Stimulated activated effector memory CD8-positive, alpha-beta T cell treated with anti-CD3 and anti-CD28 coated beads, Interleukin-12 subunit alpha, Interleukin-12 subunit beta, amount 100 ng/mL, for 72 hours (primary cell): ENCODE measurements around the gene ATAT1.

Source experiments
- ATAC-seq: fragments of 150-1000 bp; cut with Tn5 transposase; 2 replicates; pipeline ENCODE4 v1.10.0; 2021
- DNase-seq, 2 donors: peaks; one replicate each; pipeline ENCODE4 v3.0.0; 2021 to 2022; ENCODE audit warnings: low spot score in 2 of 2
- H3K27ac Mint-ChIP-seq: one replicate; pipeline ENCODE4 v1.8.0; 2022; ENCODE audit warnings: mild to moderate bottlenecking, mixed read lengths
- H3K36me3 Mint-ChIP-seq: one replicate; pipeline ENCODE4 v1.8.0; 2022; ENCODE audit warnings: mild to moderate bottlenecking, mixed read lengths
- H3K4me1 Mint-ChIP-seq: one replicate; pipeline ENCODE4 v1.8.0; 2022; ENCODE audit warnings: mixed read lengths
- H3K4me3 Mint-ChIP-seq: one replicate; pipeline ENCODE4 v1.8.0; 2022; ENCODE audit warnings: mild to moderate bottlenecking, mixed read lengths
- H3K9me3 Mint-ChIP-seq: one replicate; pipeline ENCODE4 v1.8.0; 2022; ENCODE audit warnings: mixed read lengths

Gene ATAT1

GRCh38 chr6:30683980-30684338 is 57.3 kb downstream of the ATAT1 start:
- H3K4me1 Mint-ChIP-seq: peaks cover 58% of the 10 kb centered on the region
- no peak for DNase-seq
- peak overlapping the region; percentile 98 for H3K27ac Mint-ChIP-seq
- H3K36me3 Mint-ChIP-seq: peaks cover 87% of the 10 kb centered on the region
- H3K4me3 Mint-ChIP-seq: peak overlapping the region; percentile 92
- no peaks in the 10 kb centered on the region for H3K9me3 Mint-ChIP-seq
- no peak for ATAC-seq

GRCh38 chr6:30684386-30685156 is 57.9 kb downstream of the ATAT1 start:
- H3K36me3 Mint-ChIP-seq: peaks cover 81% of the 10 kb centered on the region

GRCh38 chr6:30685157-30686008 is 58.7 kb downstream of the ATAT1 start:
- H3K36me3 Mint-ChIP-seq: peaks cover 73% of the 10 kb centered on the region
- no peaks in the 10 kb centered on the region for H3K9me3 Mint-ChIP-seq
- ATAC-seq (no peak), DNase-seq (no peak)
- H3K4me1 Mint-ChIP-seq: peaks cover 58% of the 10 kb centered on the region
- H3K27ac Mint-ChIP-seq: peak overlapping the region; percentile 98
- peak overlapping the region; percentile 92 for H3K4me3 Mint-ChIP-seq

More at GRCh38 chr6:30684386-30685156, 57.9 kb downstream of the ATAT1 start:
- no peak for ATAC-seq
- Mint-ChIP-seq H3K27ac (peak overlapping the region; percentile 98), H3K4me3 (peak overlapping the region; percentile 92), H3K4me1 (peaks cover 58% of the 10 kb centered on the region), H3K9me3 (no peaks in the 10 kb centered on the region)
- DNase-seq: peak in 1 of 2 donors; percentile 71

GRCh38 chr6:30686009-30686907 is 59.6 kb downstream of the ATAT1 start, which contains the start of gene PPP1R18:
Gene PPP1R18 (minus strand): TSS chr6:30686645. CDS start chr6:30686018, 627 bp downstream.
- H3K27ac Mint-ChIP-seq: peak within 1 kb of the TSS; percentile 98
- peak; percentile 59 for ATAC-seq
- H3K4me1 Mint-ChIP-seq: peaks cover 58% of the 10 kb centered on the region
- peaks cover 64% of the 10 kb centered on the region for H3K36me3 Mint-ChIP-seq
- no peaks in the 10 kb centered on the region for H3K9me3 Mint-ChIP-seq
- H3K4me3 Mint-ChIP-seq: peak within 1 kb of the TSS; percentile 92
- DNase-seq: peak; percentile 58 to 88

GRCh38 chr6:30686908-30687658 is 60.4 kb downstream of the ATAT1 start:
- DNase-seq: peak; percentile 66 to 92
- peak; percentile 55 for ATAC-seq
- Mint-ChIP-seq H3K4me1 (peaks cover 53% of the 10 kb centered on the region), H3K36me3 (peaks cover 56% of the 10 kb centered on the region), H3K27ac (peak overlapping the region; percentile 98), H3K9me3 (no peaks in the 10 kb centered on the region), H3K4me3 (peak overlapping the region; percentile 92)

- peak overlapping the region; percentile 98 for H3K27ac Mint-ChIP-seq
Observed at GRCh38 chr6:30687659-30688431, 61.2 kb downstream of the ATAT1 start.

GRCh38 chr6:30688569-30688968 is 61.9 kb downstream of the ATAT1 start:
- peaks cover 43% of the 10 kb centered on the region for H3K4me1 Mint-ChIP-seq

More at GRCh38 chr6:30687659-30688431, 61.2 kb downstream of the ATAT1 start:
- peak overlapping the region; percentile 92 for H3K4me3 Mint-ChIP-seq
- H3K4me1 Mint-ChIP-seq: peaks cover 46% of the 10 kb centered on the region
- no peaks in the 10 kb centered on the region for H3K9me3 Mint-ChIP-seq
- ATAC-seq: no peak
- peaks cover 48% of the 10 kb centered on the region for H3K36me3 Mint-ChIP-seq
- DNase-seq: no peak

GRCh38 chr6:30689022-30689865 is 62.6 kb downstream of the ATAT1 start:
- peaks cover 43% of the 10 kb centered on the region for H3K4me1 Mint-ChIP-seq
- peak overlapping the region; percentile 98 for H3K27ac Mint-ChIP-seq
- peak overlapping the region; percentile 92 for H3K4me3 Mint-ChIP-seq
- H3K36me3 Mint-ChIP-seq: peaks cover 34% of the 10 kb centered on the region
- no peaks in the 10 kb centered on the region for H3K9me3 Mint-ChIP-seq
- DNase-seq: no peak
- ATAC-seq: no peak

More at GRCh38 chr6:30688569-30688968, 61.9 kb downstream of the ATAT1 start:
- H3K9me3 Mint-ChIP-seq: no peaks in the 10 kb centered on the region
- peak overlapping the region; percentile 98 for H3K27ac Mint-ChIP-seq
- peak overlapping the region; percentile 92 for H3K4me3 Mint-ChIP-seq
- DNase-seq (no peak), ATAC-seq (no peak)
- H3K36me3 Mint-ChIP-seq: peaks cover 41% of the 10 kb centered on the region

GRCh38 chr6:30689985-30690384 is 63.3 kb downstream of the ATAT1 start:
- peak overlapping the region; percentile 92 for H3K4me3 Mint-ChIP-seq

GRCh38 chr6:30690403-30691207 is 63.9 kb downstream of the ATAT1 start, which contains the start of gene NRM:
Gene NRM (minus strand): TSS chr6:30690984. CDS start chr6:30690974, 10 bp downstream.
- Mint-ChIP-seq H3K27ac (peak within 1 kb of the TSS; percentile 74), H3K4me3 (peak within 1 kb of the TSS; percentile 92), H3K9me3 (no peaks in the 10 kb centered on the region), H3K4me1 (peaks cover 43% of the 10 kb centered on the region), H3K36me3 (peaks cover 21% of the 10 kb centered on the region)
- DNase-seq (peak; percentile 71 to 83), ATAC-seq (peak; percentile 50)

More at GRCh38 chr6:30689985-30690384, 63.3 kb downstream of the ATAT1 start:
- DNase-seq: no peak
- ATAC-seq: no peak
- Mint-ChIP-seq H3K36me3 (peaks cover 27% of the 10 kb centered on the region), H3K9me3 (no peaks in the 10 kb centered on the region), H3K27ac (peak overlapping the region; percentile 74), H3K4me1 (peaks cover 43% of the 10 kb centered on the region)

GRCh38 chr6:30691208-30691847 is 64.7 kb downstream of the ATAT1 start:
- ATAC-seq: no peak
- no peak for DNase-seq

More at GRCh38 chr6:30691208-30691847, 64.7 kb downstream of the ATAT1 start:
- Mint-ChIP-seq H3K4me3 (peak overlapping the region; percentile 92), H3K9me3 (no peaks in the 10 kb centered on the region), H3K36me3 (peaks cover 13% of the 10 kb centered on the region), H3K27ac (peak overlapping the region; percentile 74), H3K4me1 (peaks cover 43% of the 10 kb centered on the region)
